CD8-positive, alpha-beta memory T cell (primary cell): Measurements from ENCODE around the gene DPP6. TPM values are rescaled to one million over a fixed set of nuclear protein-coding genes. Genes with fewer than 3 reads are reported as not detected.
"Not testable (repeated sequence)": the region's sequence is repeated elsewhere in the genome, so short reads cannot be mapped to it uniquely, and the experiment has no call there.

Experiments
- CTCF ChIA-PET: fragments of 350-600 bp; sonication (Branson Sonifier 250); formaldehyde crosslinking; loops from one replicate; lab custom pipeline; 2021; ENCODE audit warnings: antibody characterized with exemption; lab: Charles Lee
- POLR2A ChIA-PET: fragments of 350-600 bp; sonication (Branson Sonifier 250); formaldehyde crosslinking; loops from one replicate; lab custom pipeline; 2021; ENCODE audit warnings: antibody characterized with exemption; lab: Charles Lee
- DNase-seq, 5 donors: peaks; one replicate each; pipeline versions ENCODE4 v3.0.0 to v3.0.0-alpha.2; 2020 to 2022; ENCODE audit warnings: mixed read lengths in 1 of 5
- H3K27ac ChIP-seq: one replicate; pipeline ENCODE4 v1.7.0; 2013; ENCODE audit warnings: low read depth, mild to moderate bottlenecking, low read length, moderate library complexity
- H3K27me3 ChIP-seq: 2 replicates; pipeline ENCODE4 v1.7.0; 2013; ENCODE audit warnings: low read length, mild to moderate bottlenecking; ENCODE audit not compliant: insufficient read depth, poor library complexity, severe bottlenecking
- H3K36me3 ChIP-seq: 2 replicates; pipeline ENCODE4 v1.7.0; 2013; ENCODE audit warnings: mild to moderate bottlenecking, low read length, moderate library complexity; ENCODE audit not compliant: insufficient read depth
- H3K4me1 ChIP-seq: 2 replicates; pipeline ENCODE4 v1.7.0; 2013; ENCODE audit warnings: mild to moderate bottlenecking, low read length, moderate library complexity; ENCODE audit not compliant: insufficient read depth
- H3K4me3 ChIP-seq: 2 replicates; pipeline ENCODE4 v1.7.0; 2013; ENCODE audit warnings: mild to moderate bottlenecking, low read length
- H3K9me3 ChIP-seq: 2 replicates; pipeline ENCODE4 v1.7.0; 2013; ENCODE audit warnings: mild to moderate bottlenecking, low read length
- H3K27ac Mint-ChIP-seq, 8 donors: one replicate each; pipeline ENCODE4 v1.8.0; 2020 to 2021; ENCODE audit warnings: mixed read lengths in 8 of 8, mild to moderate bottlenecking in 6 of 8, inconsistent platforms in 3 of 8, moderate library complexity in 3 of 8
- H3K27me3 Mint-ChIP-seq, 2 donors: one replicate each; pipeline ENCODE4 v1.8.0; 2020 to 2021; ENCODE audit warnings: mixed read lengths in 2 of 2, mild to moderate bottlenecking in 1 of 2, moderate library complexity in 1 of 2
- H3K36me3 Mint-ChIP-seq, 3 donors: one replicate each; pipeline ENCODE4 v1.8.0; 2020 to 2021; ENCODE audit warnings: mixed read lengths in 3 of 3, inconsistent platforms in 1 of 3, mild to moderate bottlenecking in 1 of 3
- H3K4me1 Mint-ChIP-seq, 3 donors: one replicate each; pipeline ENCODE4 v1.8.0; 2020 to 2021; ENCODE audit warnings: mixed read lengths in 3 of 3, inconsistent platforms in 1 of 3, mild to moderate bottlenecking in 1 of 3
- H3K4me3 Mint-ChIP-seq, 7 donors: one replicate each; pipeline ENCODE4 v1.8.0; 2020 to 2021; ENCODE audit warnings: mixed read lengths in 7 of 7, mild to moderate bottlenecking in 6 of 7, moderate library complexity in 4 of 7, inconsistent platforms in 2 of 7
- H3K9me3 Mint-ChIP-seq, 5 donors: one replicate each; pipeline ENCODE4 v1.8.0; 2020 to 2022; ENCODE audit warnings: mixed read lengths in 5 of 5, mild to moderate bottlenecking in 3 of 5, moderate library complexity in 2 of 5, inconsistent platforms in 1 of 5
- polyA plus RNA-seq: library from polyadenylated mRNA; unstranded; fragments of 300-500 nt; fragmentation: Illumina TruSeq; gene quantifications from one replicate; pipeline ENCODE4 v1.2.3, GENCODE V29; 2021
- total RNA-seq, 2 experiments: library from RNA; stranded (reverse); gene quantifications; one replicate each; pipeline ENCODE4 v1.2.3, GENCODE V29; 2021

DPP6 gene
- total and polyA plus RNA-seq, 3 experiments from 2014 or later: not detected

GRCh38 chr7:154039466-154040165 lies 12.6 kb upstream of the DPP6 start:
- POLR2A ChIA-PET, H3K27ac ChIP-seq, H3K27me3 ChIP-seq, H3K27me3 Mint-ChIP-seq, H3K4me3 ChIP-seq, H3K9me3 ChIP-seq, H3K4me1 ChIP-seq, H3K4me1 Mint-ChIP-seq, H3K36me3 Mint-ChIP-seq, H3K36me3 ChIP-seq, H3K27ac Mint-ChIP-seq, H3K4me3 Mint-ChIP-seq, DNase-seq, CTCF ChIA-PET, H3K9me3 Mint-ChIP-seq: not testable (repeated sequence)

- H3K27me3 ChIP-seq, H3K36me3 ChIP-seq, CTCF ChIA-PET: not testable (repeated sequence)
These were observed 1.8 kb upstream of the DPP6 start for GRCh38 chr7:154050394-154050793.

GRCh38 chr7:154051006-154051642 lies 1.1 kb upstream of the DPP6 start:
- H3K4me3 ChIP-seq, H3K27me3 ChIP-seq, H3K4me1 ChIP-seq, H3K4me1 Mint-ChIP-seq, H3K27ac ChIP-seq, H3K4me3 Mint-ChIP-seq, H3K36me3 Mint-ChIP-seq, H3K9me3 Mint-ChIP-seq, H3K9me3 ChIP-seq, CTCF ChIA-PET, DNase-seq, H3K36me3 ChIP-seq, H3K27ac Mint-ChIP-seq, H3K27me3 Mint-ChIP-seq, POLR2A ChIA-PET: not testable (repeated sequence)

More at GRCh38 chr7:154050394-154050793, 1.8 kb upstream of the DPP6 start:
- H3K4me1 ChIP-seq, H3K9me3 ChIP-seq, H3K27ac ChIP-seq, POLR2A ChIA-PET, H3K4me3 Mint-ChIP-seq, H3K4me1 Mint-ChIP-seq, H3K27ac Mint-ChIP-seq, H3K36me3 Mint-ChIP-seq, H3K27me3 Mint-ChIP-seq, DNase-seq, H3K4me3 ChIP-seq, H3K9me3 Mint-ChIP-seq: not testable (repeated sequence)

GRCh38 chr7:154052530-154053252 lies 493 bp downstream of the DPP6 start:
- H3K9me3 ChIP-seq, H3K27ac Mint-ChIP-seq, H3K4me1 Mint-ChIP-seq, POLR2A ChIA-PET, CTCF ChIA-PET, H3K4me3 ChIP-seq, DNase-seq, H3K4me1 ChIP-seq, H3K36me3 Mint-ChIP-seq, H3K9me3 Mint-ChIP-seq, H3K27me3 Mint-ChIP-seq, H3K27ac ChIP-seq, H3K36me3 ChIP-seq, H3K27me3 ChIP-seq, H3K4me3 Mint-ChIP-seq: not testable (repeated sequence)

- H3K4me1 Mint-ChIP-seq, DNase-seq, H3K4me3 ChIP-seq, POLR2A ChIA-PET, H3K27me3 ChIP-seq, H3K27me3 Mint-ChIP-seq, H3K27ac Mint-ChIP-seq, CTCF ChIA-PET, H3K36me3 ChIP-seq, H3K4me1 ChIP-seq, H3K36me3 Mint-ChIP-seq, H3K9me3 ChIP-seq, H3K27ac ChIP-seq, H3K4me3 Mint-ChIP-seq, H3K9me3 Mint-ChIP-seq: not testable (repeated sequence)
These were observed 1.5 kb downstream of the DPP6 start for GRCh38 chr7:154053466-154054312.

GRCh38 chr7:154054664-154055063 lies 2.5 kb downstream of the DPP6 start:
- H3K4me1 Mint-ChIP-seq, CTCF ChIA-PET, DNase-seq: not testable (repeated sequence)

GRCh38 chr7:154055491-154056106 lies 3.4 kb downstream of the DPP6 start:
- H3K4me1 Mint-ChIP-seq, POLR2A ChIA-PET, H3K4me3 Mint-ChIP-seq, H3K36me3 Mint-ChIP-seq, H3K9me3 Mint-ChIP-seq, H3K36me3 ChIP-seq, H3K27ac ChIP-seq, H3K27me3 ChIP-seq, H3K4me3 ChIP-seq, CTCF ChIA-PET, DNase-seq, H3K4me1 ChIP-seq, H3K9me3 ChIP-seq, H3K27me3 Mint-ChIP-seq: not testable (repeated sequence)
- H3K27ac Mint-ChIP-seq: peak overlapping the region in 1 of 8 donors; percentile 21

More at GRCh38 chr7:154054664-154055063, 2.5 kb downstream of the DPP6 start:
- H3K4me3 Mint-ChIP-seq, H3K4me3 ChIP-seq, H3K9me3 Mint-ChIP-seq, H3K27ac ChIP-seq, H3K27ac Mint-ChIP-seq, H3K36me3 Mint-ChIP-seq, H3K9me3 ChIP-seq, H3K36me3 ChIP-seq, H3K4me1 ChIP-seq, H3K27me3 ChIP-seq, H3K27me3 Mint-ChIP-seq, POLR2A ChIA-PET: not testable (repeated sequence)
